H9 (cell line): ENCODE results near the gene AIMP1. TPM values are rescaled to one million over a fixed set of nuclear protein-coding genes. Genes with fewer than 3 reads are reported as not detected.
A peak's percentile ranks its signal among the peaks of the same experiment; 100 is the strongest.
"Not testable (repeated sequence)": the region's sequence is repeated elsewhere in the genome, so short reads cannot be mapped to it uniquely, and the experiment has no call there.

Experiments used
- DNase-seq: peaks from one replicate; pipeline ENCODE4 v3.0.0-alpha.2; 2017
- H2AFZ ChIP-seq: one replicate; pipeline ENCODE4 v1.6.1; 2013; ENCODE audit warnings: mild to moderate bottlenecking, low read length, control low read depth, moderate library complexity
- H2AK5ac ChIP-seq: 2 replicates; pipeline ENCODE4 v1.6.1; 2013; ENCODE audit warnings: low read length, control low read depth, mixed read lengths; ENCODE audit not compliant: insufficient read length
- H2BK120ac ChIP-seq: one replicate; pipeline ENCODE4 v1.6.1; 2013; ENCODE audit warnings: low read depth, mild to moderate bottlenecking, low read length, control low read depth, inconsistent platforms; ENCODE audit not compliant: poor library complexity, severe bottlenecking
- H2BK12ac ChIP-seq: 2 replicates; pipeline ENCODE4 v1.6.1; 2013; ENCODE audit warnings: low read length, control low read depth, mixed read lengths, low read depth; ENCODE audit not compliant: insufficient read length
- H2BK15ac ChIP-seq: 2 replicates; pipeline ENCODE4 v1.6.1; 2013; ENCODE audit warnings: low read depth, low read length, control low read depth
- H2BK20ac ChIP-seq: one replicate; pipeline ENCODE4 v1.6.1; 2013; ENCODE audit warnings: low read depth, mild to moderate bottlenecking, low read length, control low read depth, inconsistent platforms; ENCODE audit not compliant: poor library complexity, severe bottlenecking
- H2BK5ac ChIP-seq: 2 replicates; pipeline ENCODE4 v1.6.1; 2013; ENCODE audit warnings: low read length, control low read depth, mixed read lengths; ENCODE audit not compliant: insufficient read length
- H3K14ac ChIP-seq: 2 replicates; pipeline ENCODE4 v1.6.1; 2013; ENCODE audit warnings: low read length, control low read depth; ENCODE audit not compliant: insufficient read depth
- H3K18ac ChIP-seq: 2 replicates; pipeline ENCODE4 v1.6.1; 2013; ENCODE audit warnings: low read depth, mild to moderate bottlenecking, mixed read lengths, low read length, control low read depth; ENCODE audit not compliant: insufficient read length
- H3K23ac ChIP-seq: 2 replicates; pipeline ENCODE4 v1.6.1; 2013; ENCODE audit warnings: low read length, control low read depth, mixed read lengths, low read depth; ENCODE audit not compliant: insufficient read length
- H3K23me2 ChIP-seq: 2 replicates; pipeline ENCODE4 v1.6.1; 2013; ENCODE audit warnings: low read depth, mild to moderate bottlenecking, mixed read lengths, low read length, control low read depth; ENCODE audit not compliant: insufficient read length, poor library complexity, severe bottlenecking
- H3K27ac ChIP-seq: 2 replicates; pipeline ENCODE4 v1.5.1; 2013; ENCODE audit warnings: low read length, control low read depth, mixed read lengths, low read depth; ENCODE audit not compliant: insufficient read length
- H3K27me3 ChIP-seq: 2 replicates; pipeline ENCODE4 v1.6.1; 2013; ENCODE audit warnings: low read length, control low read depth, inconsistent platforms; ENCODE audit not compliant: insufficient read depth
- H3K4ac ChIP-seq: 2 replicates; pipeline ENCODE4 v1.6.1; 2013; ENCODE audit warnings: low read depth, mild to moderate bottlenecking, control low read depth, inconsistent platforms, low read length, moderate library complexity
- H3K4me1 ChIP-seq: 2 replicates; pipeline ENCODE4 v1.6.1; 2013; ENCODE audit warnings: low read length, control low read depth, inconsistent platforms; ENCODE audit not compliant: insufficient read depth
- H3K4me2 ChIP-seq: 2 replicates; pipeline ENCODE4 v1.6.1; 2013; ENCODE audit warnings: low read length, control low read depth, mixed read lengths; ENCODE audit not compliant: insufficient read length, insufficient read depth
- H3K56ac ChIP-seq: 2 replicates; pipeline ENCODE4 v1.6.1; 2013; ENCODE audit warnings: low read depth, mild to moderate bottlenecking, mixed read lengths, low read length, control low read depth; ENCODE audit not compliant: insufficient read length
- H3K79me1 ChIP-seq: 2 replicates; pipeline ENCODE4 v1.6.1; 2013; ENCODE audit warnings: low read depth, mild to moderate bottlenecking, moderate library complexity, low read length, control low read depth, inconsistent platforms; ENCODE audit not compliant: insufficient read depth, poor library complexity, severe bottlenecking
- H3K79me2 ChIP-seq: 2 replicates; pipeline ENCODE4 v1.6.1; 2013; ENCODE audit warnings: low read length, control low read depth, inconsistent platforms; ENCODE audit not compliant: insufficient read depth
- H3K9ac ChIP-seq: 2 replicates; pipeline ENCODE4 v1.6.1; 2013; ENCODE audit warnings: low read length, control low read depth, mixed read lengths; ENCODE audit not compliant: insufficient read length; ENCODE audit errors: extremely low read depth
- H3K9me3 ChIP-seq: one replicate; pipeline ENCODE4 v1.6.1; 2013; ENCODE audit warnings: low read depth, low read length, inconsistent platforms; ENCODE audit not compliant: control insufficient read depth
- H3T11ph ChIP-seq: one replicate; pipeline ENCODE4 v1.6.1; 2013; ENCODE audit warnings: mild to moderate bottlenecking, low read length, control low read depth, inconsistent platforms
- H4K20me1 ChIP-seq: one replicate; pipeline ENCODE4 v1.6.1; 2013; ENCODE audit not compliant: control insufficient read depth, insufficient read length, insufficient read depth
- H4K5ac ChIP-seq: 2 replicates; pipeline ENCODE4 v1.6.1; 2013; ENCODE audit warnings: low read depth, mild to moderate bottlenecking, mixed read lengths, low read length, control low read depth; ENCODE audit not compliant: insufficient read length
- H4K8ac ChIP-seq: replicated peaks from 2 replicates; pipeline ENCODE4 v1.6.1; 2013; ENCODE audit warnings: low read length, control low read depth, mixed read lengths, low read depth; ENCODE audit not compliant: insufficient read length
- H4K91ac ChIP-seq: 2 replicates; pipeline ENCODE4 v1.6.1; 2013; ENCODE audit warnings: low read depth, mild to moderate bottlenecking, moderate library complexity, mixed read lengths, low read length, control low read depth; ENCODE audit not compliant: insufficient read length
- H3K27ac Mint-ChIP-seq, 3 experiments: 2 replicates in 2 of 3; 3 replicates in 1 of 3; pipeline ENCODE4 v1.8.0; 2020 to 2021; ENCODE audit warnings: mixed read lengths in 3 of 3, mild to moderate bottlenecking in 1 of 3, moderate library complexity in 1 of 3
- H3K27me3 Mint-ChIP-seq: 2 replicates; pipeline ENCODE4 v1.8.0; 2021; ENCODE audit warnings: low read depth, mild to moderate bottlenecking, moderate library complexity, mixed read lengths
- H3K36me3 Mint-ChIP-seq, 3 experiments: 2 replicates in 2 of 3; 3 replicates in 1 of 3; pipeline ENCODE4 v1.8.0; 2020 to 2021; ENCODE audit warnings: low read depth in 3 of 3, mixed read lengths in 3 of 3; ENCODE audit not compliant: insufficient read depth in 1 of 3
- H3K4me1 Mint-ChIP-seq, 2 experiments: 2 replicates each; pipeline ENCODE4 v1.8.0; 2020; ENCODE audit warnings: mixed read lengths in 2 of 2
- H3K4me3 Mint-ChIP-seq, 2 experiments: 2 replicates in 1 of 2; 3 replicates in 1 of 2; pipeline ENCODE4 v1.8.0; 2020 to 2021; ENCODE audit warnings: mild to moderate bottlenecking in 2 of 2, mixed read lengths in 2 of 2, moderate library complexity in 1 of 2
- H3K9me3 Mint-ChIP-seq, 2 experiments: 2 replicates in 1 of 2; 3 replicates in 1 of 2; pipeline ENCODE4 v1.8.0; 2020; ENCODE audit warnings: mild to moderate bottlenecking in 2 of 2, mixed read lengths in 2 of 2, moderate library complexity in 1 of 2
- WGBS: extraction: QIAGEN DNeasy Blood & Tissue Kit; methylation state at CpG from one replicate; pipeline ENCODE4 v1.1.7; 2013; ENCODE audit warnings: missing lambda C conversion rate, low lambda C conversion rate, mixed read lengths; ENCODE audit not compliant: insufficient read length; ENCODE audit errors: extremely low coverage; 5-methylcytosine and 5-hydroxymethylcytosine counted together
- total RNA-seq: library from RNA; stranded (reverse); gene quantifications from 2 replicates; pipeline ENCODE4 v1.2.1, GENCODE V29; 2021

AIMP1 gene
- total RNA-seq, 1 experiment from 2014 or later, result 36.8 TPM

- not testable (repeated sequence) for H3K4me3 Mint-ChIP-seq
These were observed 5.5 kb downstream of the AIMP1 start for GRCh38 chr4:106321814-106322213.

More at GRCh38 chr4:106321814-106322213, 5.5 kb downstream of the AIMP1 start:
- not testable (repeated sequence) for H2AK5ac ChIP-seq, H2BK20ac ChIP-seq, H4K20me1 ChIP-seq, DNase-seq, H3K27me3 Mint-ChIP-seq, H3K27ac ChIP-seq, H3K23ac ChIP-seq, H3K18ac ChIP-seq, H2BK15ac ChIP-seq, H2AFZ ChIP-seq, H3K9ac ChIP-seq, H3K9me3 ChIP-seq, H3K4ac ChIP-seq, H4K5ac ChIP-seq, H3T11ph ChIP-seq, H3K4me1 ChIP-seq, H3K14ac ChIP-seq, H2BK120ac ChIP-seq, H2BK5ac ChIP-seq, H3K27me3 ChIP-seq, H4K91ac ChIP-seq, H4K8ac ChIP-seq, H3K79me1 ChIP-seq, H3K23me2 ChIP-seq, H3K4me2 ChIP-seq, H3K56ac ChIP-seq, H2BK12ac ChIP-seq
- Mint-ChIP-seq H3K36me3 (peaks cover 18 to 22% (median 20%) of the 10 kb centered on the region in 3 experiments; a peak in 6 of 7 replicates), H3K4me1 (peaks cover 9 to 10% of the 10 kb centered on the region in 2 experiments), H3K27ac (0 out of 7 replicates have a peak overlapping the region, but pooled peaks of 1 of the 3 experiments have one; percentile 83), H3K9me3 (peaks cover 13 to 15% of the 10 kb centered on the region in 2 experiments)
- no CpG with 5 or more reads among the region's 6 CpGs for WGBS
- H3K79me2 ChIP-seq, result peaks cover 10% of the 10 kb centered on the region; the same call in 1 of the 2 replicates
